Measurements from ENCODE around the gene GPR143.

DNA sequence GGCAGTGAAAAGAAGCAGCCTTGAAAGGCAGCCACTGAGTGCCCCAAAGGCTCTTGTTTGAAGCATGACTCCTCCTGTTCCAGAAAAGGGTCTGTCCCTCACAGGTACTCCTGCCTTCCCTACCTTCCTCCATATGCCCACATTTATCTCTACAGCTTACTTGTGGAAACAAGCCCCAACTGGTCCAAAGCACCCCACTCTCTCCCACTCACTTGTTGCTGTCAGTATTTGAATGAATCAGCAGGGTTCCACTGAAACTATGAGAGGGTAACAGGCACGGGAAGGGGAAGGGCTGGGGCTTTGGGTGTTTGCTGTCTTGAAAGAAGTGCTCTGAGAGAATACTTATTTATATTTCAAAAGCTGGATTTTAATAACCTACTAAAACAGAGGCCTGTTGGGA is 34.9 kb downstream of the GPR143 start:
- TF ChIP-seq, protein P1, sequence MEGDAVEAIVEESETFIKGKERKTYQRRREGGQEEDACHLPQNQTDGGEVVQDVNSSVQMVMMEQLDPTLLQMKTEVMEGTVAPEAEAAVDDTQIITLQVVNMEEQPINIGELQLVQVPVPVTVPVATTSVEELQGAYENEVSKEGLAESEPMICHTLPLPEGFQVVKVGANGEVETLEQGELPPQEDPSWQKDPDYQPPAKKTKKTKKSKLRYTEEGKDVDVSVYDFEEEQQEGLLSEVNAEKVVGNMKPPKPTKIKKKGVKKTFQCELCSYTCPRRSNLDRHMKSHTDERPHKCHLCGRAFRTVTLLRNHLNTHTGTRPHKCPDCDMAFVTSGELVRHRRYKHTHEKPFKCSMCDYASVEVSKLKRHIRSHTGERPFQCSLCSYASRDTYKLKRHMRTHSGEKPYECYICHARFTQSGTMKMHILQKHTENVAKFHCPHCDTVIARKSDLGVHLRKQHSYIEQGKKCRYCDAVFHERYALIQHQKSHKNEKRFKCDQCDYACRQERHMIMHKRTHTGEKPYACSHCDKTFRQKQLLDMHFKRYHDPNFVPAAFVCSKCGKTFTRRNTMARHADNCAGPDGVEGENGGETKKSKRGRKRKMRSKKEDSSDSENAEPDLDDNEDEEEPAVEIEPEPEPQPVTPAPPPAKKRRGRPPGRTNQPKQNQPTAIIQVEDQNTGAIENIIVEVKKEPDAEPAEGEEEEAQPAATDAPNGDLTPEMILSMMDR (IDR thresholded peaks at IDR 0.05), result no peak
- TF ChIP-seq POLR2A (IDR thresholded peaks at IDR 0.05), result no peak

Data from ovary (tissue), 3 donors.